SK-N-SH (cell line): ENCODE results near the gene ABCC4.

Source experiments
- CHD2 ChIP-seq: fragments of 150-350 bp; IDR thresholded peaks from 2 replicates; pipeline ENCODE4 v1.6.1; 2018; ENCODE audit warnings: low read length; ENCODE audit not compliant: partially characterized antibody
- EP300 ChIP-seq, 2 experiments: IDR thresholded peaks; 2 replicates each; pipeline versions ENCODE4 v1.4.0 to v1.6.1; 2012; ENCODE audit warnings: borderline replicate concordance in 1 of 2, low read depth in 1 of 2, low read length in 1 of 2
- EZH2phosphoT487 ChIP-seq: fragments of 200-600 bp; sonication (generic); IDR thresholded peaks from 2 replicates; pipeline ENCODE4 v1.6.1; 2017; ENCODE audit warnings: low read depth, mixed run types, mild to moderate bottlenecking, antibody characterized with exemption, moderate library complexity, borderline replicate concordance
- FOXJ3 ChIP-seq: sonication (generic); formaldehyde crosslinking; IDR thresholded peaks from 2 replicates; pipeline ENCODE4 v1.5.1; 2020; ENCODE audit warnings: mild to moderate bottlenecking, missing genetic modification reagents
- RAD21 ChIP-seq: IDR thresholded peaks from 2 replicates; pipeline ENCODE4 v1.6.1; 2012; ENCODE audit warnings: mild to moderate bottlenecking, low read length
- REST ChIP-seq: IDR thresholded peaks from 2 replicates; pipeline ENCODE4 v1.6.1; 2012; ENCODE audit warnings: mild to moderate bottlenecking, low read depth, low read length, moderate library complexity
- RFX5 ChIP-seq: IDR thresholded peaks from 2 replicates; pipeline ENCODE4 v1.6.1; 2012; ENCODE audit warnings: mild to moderate bottlenecking, improper control_type of control experiment, low read length
- SMC3 ChIP-seq: IDR thresholded peaks from 2 replicates; pipeline ENCODE4 v1.6.1; 2012; ENCODE audit warnings: low read depth, low read length, improper control_type of control experiment
- TAF1 ChIP-seq: IDR thresholded peaks from 2 replicates; pipeline ENCODE4 v1.6.1; 2012; ENCODE audit warnings: low read depth, mild to moderate bottlenecking, low read length, moderate library complexity, borderline replicate concordance
- TCF12 ChIP-seq: IDR thresholded peaks from 2 replicates; pipeline ENCODE4 v1.4.0; 2012
- YY1 ChIP-seq: IDR thresholded peaks from 2 replicates; pipeline ENCODE4 v1.4.0; 2012; ENCODE audit warnings: low read depth, mild to moderate bottlenecking
- TF ChIP-seq, protein P1 (sequence below): fragments of 200-600 bp; sonication (generic); IDR thresholded peaks from 2 replicates; pipeline ENCODE4 v1.6.1; 2017; ENCODE audit warnings: antibody characterized with exemption, mild to moderate bottlenecking, moderate library complexity

GRCh38 chr13:95258619-95259194 is 42.5 kb downstream of the ABCC4 start:
- TF ChIP-seq, protein P1, sequence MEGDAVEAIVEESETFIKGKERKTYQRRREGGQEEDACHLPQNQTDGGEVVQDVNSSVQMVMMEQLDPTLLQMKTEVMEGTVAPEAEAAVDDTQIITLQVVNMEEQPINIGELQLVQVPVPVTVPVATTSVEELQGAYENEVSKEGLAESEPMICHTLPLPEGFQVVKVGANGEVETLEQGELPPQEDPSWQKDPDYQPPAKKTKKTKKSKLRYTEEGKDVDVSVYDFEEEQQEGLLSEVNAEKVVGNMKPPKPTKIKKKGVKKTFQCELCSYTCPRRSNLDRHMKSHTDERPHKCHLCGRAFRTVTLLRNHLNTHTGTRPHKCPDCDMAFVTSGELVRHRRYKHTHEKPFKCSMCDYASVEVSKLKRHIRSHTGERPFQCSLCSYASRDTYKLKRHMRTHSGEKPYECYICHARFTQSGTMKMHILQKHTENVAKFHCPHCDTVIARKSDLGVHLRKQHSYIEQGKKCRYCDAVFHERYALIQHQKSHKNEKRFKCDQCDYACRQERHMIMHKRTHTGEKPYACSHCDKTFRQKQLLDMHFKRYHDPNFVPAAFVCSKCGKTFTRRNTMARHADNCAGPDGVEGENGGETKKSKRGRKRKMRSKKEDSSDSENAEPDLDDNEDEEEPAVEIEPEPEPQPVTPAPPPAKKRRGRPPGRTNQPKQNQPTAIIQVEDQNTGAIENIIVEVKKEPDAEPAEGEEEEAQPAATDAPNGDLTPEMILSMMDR: no peak
- no peak; a peak in 1 of 4 replicates for TF ChIP-seq EP300 (IDR thresholded peaks at IDR 0.05; ENCODE audit: borderline replicate concordance in 1 of 2, low read depth in 1 of 2, low read length in 1 of 2)
- no peak for TF ChIP-seq FOXJ3 (CRISPR knock-in tag)
- no peak for TF ChIP-seq CHD2
- no peak for TF ChIP-seq SMC3
- TF ChIP-seq RFX5: no peak
- TF ChIP-seq RAD21: no peak
- TF ChIP-seq TCF12: no peak
- no peak for TF ChIP-seq REST
- TF ChIP-seq TAF1: no peak
- no peak for TF ChIP-seq YY1
- no peak for TF ChIP-seq EZH2phosphoT487
